CD8-positive, alpha-beta memory T cell (primary cell): ENCODE measurements around the gene USH2A. TPM values are rescaled to one million over a fixed set of nuclear protein-coding genes. Genes with fewer than 3 reads are reported as not detected.

Experiments used
- CTCF ChIA-PET: fragments of 350-600 bp; sonication (Branson Sonifier 250); formaldehyde crosslinking; loops from one replicate; lab custom pipeline; 2021; ENCODE audit warnings: antibody characterized with exemption; lab: Charles Lee
- POLR2A ChIA-PET: fragments of 350-600 bp; sonication (Branson Sonifier 250); formaldehyde crosslinking; loops from one replicate; lab custom pipeline; 2021; ENCODE audit warnings: antibody characterized with exemption; lab: Charles Lee
- DNase-seq, 5 donors: peaks; one replicate each; pipeline versions ENCODE4 v3.0.0 to v3.0.0-alpha.2; 2020 to 2022; ENCODE audit warnings: mixed read lengths in 1 of 5
- H3K27ac ChIP-seq: one replicate; pipeline ENCODE4 v1.7.0; 2013; ENCODE audit warnings: low read depth, mild to moderate bottlenecking, low read length, moderate library complexity
- H3K27me3 ChIP-seq: 2 replicates; pipeline ENCODE4 v1.7.0; 2013; ENCODE audit warnings: low read length, mild to moderate bottlenecking; ENCODE audit not compliant: insufficient read depth, poor library complexity, severe bottlenecking
- H3K36me3 ChIP-seq: 2 replicates; pipeline ENCODE4 v1.7.0; 2013; ENCODE audit warnings: mild to moderate bottlenecking, low read length, moderate library complexity; ENCODE audit not compliant: insufficient read depth
- H3K4me1 ChIP-seq: 2 replicates; pipeline ENCODE4 v1.7.0; 2013; ENCODE audit warnings: mild to moderate bottlenecking, low read length, moderate library complexity; ENCODE audit not compliant: insufficient read depth
- H3K4me3 ChIP-seq: 2 replicates; pipeline ENCODE4 v1.7.0; 2013; ENCODE audit warnings: mild to moderate bottlenecking, low read length
- H3K9me3 ChIP-seq: 2 replicates; pipeline ENCODE4 v1.7.0; 2013; ENCODE audit warnings: mild to moderate bottlenecking, low read length
- H3K27ac Mint-ChIP-seq, 8 donors: one replicate each; pipeline ENCODE4 v1.8.0; 2020 to 2021; ENCODE audit warnings: mixed read lengths in 8 of 8, mild to moderate bottlenecking in 6 of 8, inconsistent platforms in 3 of 8, moderate library complexity in 3 of 8
- H3K27me3 Mint-ChIP-seq, 2 donors: one replicate each; pipeline ENCODE4 v1.8.0; 2020 to 2021; ENCODE audit warnings: mixed read lengths in 2 of 2, mild to moderate bottlenecking in 1 of 2, moderate library complexity in 1 of 2
- H3K36me3 Mint-ChIP-seq, 3 donors: one replicate each; pipeline ENCODE4 v1.8.0; 2020 to 2021; ENCODE audit warnings: mixed read lengths in 3 of 3, inconsistent platforms in 1 of 3, mild to moderate bottlenecking in 1 of 3
- H3K4me1 Mint-ChIP-seq, 3 donors: one replicate each; pipeline ENCODE4 v1.8.0; 2020 to 2021; ENCODE audit warnings: mixed read lengths in 3 of 3, inconsistent platforms in 1 of 3, mild to moderate bottlenecking in 1 of 3
- H3K4me3 Mint-ChIP-seq, 7 donors: one replicate each; pipeline ENCODE4 v1.8.0; 2020 to 2021; ENCODE audit warnings: mixed read lengths in 7 of 7, mild to moderate bottlenecking in 6 of 7, moderate library complexity in 4 of 7, inconsistent platforms in 2 of 7
- H3K9me3 Mint-ChIP-seq, 5 donors: one replicate each; pipeline ENCODE4 v1.8.0; 2020 to 2022; ENCODE audit warnings: mixed read lengths in 5 of 5, mild to moderate bottlenecking in 3 of 5, moderate library complexity in 2 of 5, inconsistent platforms in 1 of 5
- polyA plus RNA-seq: library from polyadenylated mRNA; unstranded; fragments of 300-500 nt; fragmentation: Illumina TruSeq; gene quantifications from one replicate; pipeline ENCODE4 v1.2.3, GENCODE V29; 2021
- total RNA-seq, 2 experiments: library from RNA; stranded (reverse); gene quantifications; one replicate each; pipeline ENCODE4 v1.2.3, GENCODE V29; 2021

Gene USH2A
- total and polyA plus RNA-seq, 3 experiments from 2014 or later = not detected

GRCh38 chr1:216095400-216095799 is 327.8 kb downstream of the USH2A start:
- Mint-ChIP-seq H3K36me3 (no peaks in the 10 kb centered on the region), H3K4me1 (no peaks in the 10 kb centered on the region), H3K27ac (no peak overlapping the region), H3K4me3 (no peak overlapping the region), H3K27me3 (no peaks in the 10 kb centered on the region), H3K9me3 (peaks cover 0 to 31% (median 16%) of the 10 kb centered on the region in 5 donors)
- ChIA-PET POLR2A (no interaction called here), CTCF (no interaction called here)
- H3K4me3 ChIP-seq = no peak overlapping the region
- H3K36me3 ChIP-seq = no peaks in the 10 kb centered on the region
- H3K9me3 ChIP-seq = no peaks in the 10 kb centered on the region
- no peak for DNase-seq
- no peak overlapping the region for H3K27ac ChIP-seq
- H3K27me3 ChIP-seq = no peaks in the 10 kb centered on the region
- no peaks in the 10 kb centered on the region for H3K4me1 ChIP-seq

GRCh38 chr1:216090556-216090955 is 332.7 kb downstream of the USH2A start:
- CTCF ChIA-PET = no interaction called here
- no peaks in the 10 kb centered on the region for H3K9me3 ChIP-seq
- H3K4me3 Mint-ChIP-seq = no peak overlapping the region
- no peak overlapping the region for H3K27ac ChIP-seq
- H3K9me3 Mint-ChIP-seq = peaks cover 4 to 33% (median 5%) of the 10 kb centered on the region in 5 donors
- H3K4me3 ChIP-seq = no peak overlapping the region
- DNase-seq = no peak
- H3K4me1 Mint-ChIP-seq = no peaks in the 10 kb centered on the region
- H3K27ac Mint-ChIP-seq = no peak overlapping the region
- no peaks in the 10 kb centered on the region for H3K27me3 ChIP-seq
- no peaks in the 10 kb centered on the region for H3K4me1 ChIP-seq
- POLR2A ChIA-PET = no interaction called here
- no peaks in the 10 kb centered on the region for H3K36me3 ChIP-seq
- H3K27me3 Mint-ChIP-seq = no peaks in the 10 kb centered on the region
- no peaks in the 10 kb centered on the region for H3K36me3 Mint-ChIP-seq

DNA sequence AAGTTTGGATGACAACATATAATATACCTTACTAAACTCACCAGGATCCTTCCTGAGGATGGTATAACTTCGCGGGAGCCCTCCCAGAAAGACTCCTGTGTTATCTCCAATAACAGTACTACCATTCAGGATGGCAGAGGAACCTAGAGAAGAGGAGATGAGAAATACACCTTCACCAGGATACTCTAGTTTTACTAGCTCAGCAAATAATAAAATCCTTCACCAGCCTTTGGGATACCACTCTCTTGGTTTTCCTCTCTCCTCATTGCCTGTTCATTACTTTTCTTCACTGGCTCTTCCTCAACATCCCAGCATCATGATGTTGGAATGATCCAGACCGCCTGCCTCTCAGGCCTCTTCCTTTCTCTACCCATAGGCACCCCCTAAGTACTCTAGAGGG is 336.6 kb downstream of the USH2A start:
- H3K27ac Mint-ChIP-seq = no peak overlapping the region
- Histone ChIP-seq H3K4me1 (no peaks in the 10 kb centered on the region), H3K27me3 (no peaks in the 10 kb centered on the region), H3K9me3 (no peaks in the 10 kb centered on the region), H3K4me3 (no peak overlapping the region), H3K36me3 (no peaks in the 10 kb centered on the region), H3K27ac (no peak overlapping the region)
- no peaks in the 10 kb centered on the region for H3K36me3 Mint-ChIP-seq
- no peak for DNase-seq
- no peaks in the 10 kb centered on the region for H3K4me1 Mint-ChIP-seq
- ChIA-PET POLR2A (no interaction called here), CTCF (no interaction called here)
- H3K4me3 Mint-ChIP-seq = no peak overlapping the region
- H3K9me3 Mint-ChIP-seq = peaks cover 2 to 28% (median 7%) of the 10 kb centered on the region in 5 donors
- no peaks in the 10 kb centered on the region for H3K27me3 Mint-ChIP-seq

DNA sequence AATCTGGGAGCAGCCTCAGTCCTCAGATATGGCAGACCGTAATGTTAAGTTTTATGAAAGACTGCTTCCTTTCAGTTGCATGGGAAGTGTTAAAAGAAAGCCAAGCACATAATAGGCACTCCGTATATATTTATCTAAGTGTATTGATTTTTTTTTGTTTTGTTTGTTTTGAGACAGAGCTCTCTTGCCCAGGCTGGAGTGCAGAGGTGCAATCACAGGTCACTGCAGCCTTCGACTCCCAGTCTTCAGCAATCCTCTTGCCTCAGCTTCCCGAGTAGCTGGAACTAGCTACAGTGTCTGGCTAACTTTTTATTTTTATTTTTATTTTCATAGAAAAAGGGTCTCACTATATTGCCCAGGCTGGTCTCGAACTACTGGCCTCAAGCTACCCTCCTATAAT is 341.8 kb downstream of the USH2A start:
- Histone ChIP-seq H3K4me1 (no peaks in the 10 kb centered on the region), H3K36me3 (no peaks in the 10 kb centered on the region), H3K27me3 (no peaks in the 10 kb centered on the region), H3K4me3 (no peak overlapping the region), H3K9me3 (no peaks in the 10 kb centered on the region), H3K27ac (no peak overlapping the region)
- Mint-ChIP-seq H3K27me3 (no peaks in the 10 kb centered on the region), H3K4me1 (no peaks in the 10 kb centered on the region), H3K36me3 (no peaks in the 10 kb centered on the region), H3K4me3 (no peak overlapping the region), H3K27ac (no peak overlapping the region), H3K9me3 (peaks cover 1 to 34% (median 8%) of the 10 kb centered on the region in 5 donors)
- ChIA-PET CTCF (no interaction called here), POLR2A (no interaction called here)
- DNase-seq = no peak

GRCh38 chr1:216076751-216077150 is 346.5 kb downstream of the USH2A start:
- H3K9me3 ChIP-seq = no peaks in the 10 kb centered on the region
- H3K4me1 ChIP-seq = no peaks in the 10 kb centered on the region
- POLR2A ChIA-PET = no interaction called here
- no peak overlapping the region for H3K4me3 Mint-ChIP-seq
- DNase-seq = no peak
- CTCF ChIA-PET = no interaction called here
- no peaks in the 10 kb centered on the region for H3K36me3 ChIP-seq
- H3K27ac ChIP-seq = no peak overlapping the region
- H3K9me3 Mint-ChIP-seq = peaks cover 3 to 50% (median 9%) of the 10 kb centered on the region in 5 donors
- no peaks in the 10 kb centered on the region for H3K4me1 Mint-ChIP-seq
- no peaks in the 10 kb centered on the region for H3K27me3 ChIP-seq
- no peaks in the 10 kb centered on the region for H3K27me3 Mint-ChIP-seq
- no peaks in the 10 kb centered on the region for H3K36me3 Mint-ChIP-seq
- no peak overlapping the region for H3K4me3 ChIP-seq
- no peak overlapping the region for H3K27ac Mint-ChIP-seq

GRCh38 chr1:216075339-216075738 is 347.9 kb downstream of the USH2A start:
- no peak overlapping the region for H3K27ac Mint-ChIP-seq
- Histone ChIP-seq H3K36me3 (no peaks in the 10 kb centered on the region), H3K27me3 (no peaks in the 10 kb centered on the region), H3K27ac (no peak overlapping the region), H3K4me3 (no peak overlapping the region), H3K4me1 (no peaks in the 10 kb centered on the region), H3K9me3 (no peaks in the 10 kb centered on the region)
- no peak for DNase-seq
- H3K9me3 Mint-ChIP-seq = peaks cover 3 to 52% (median 9%) of the 10 kb centered on the region in 5 donors
- POLR2A ChIA-PET = no interaction called here
- no peak overlapping the region for H3K4me3 Mint-ChIP-seq
- no peaks in the 10 kb centered on the region for H3K36me3 Mint-ChIP-seq
- CTCF ChIA-PET = no interaction called here
- no peaks in the 10 kb centered on the region for H3K4me1 Mint-ChIP-seq
- H3K27me3 Mint-ChIP-seq = no peaks in the 10 kb centered on the region

DNA sequence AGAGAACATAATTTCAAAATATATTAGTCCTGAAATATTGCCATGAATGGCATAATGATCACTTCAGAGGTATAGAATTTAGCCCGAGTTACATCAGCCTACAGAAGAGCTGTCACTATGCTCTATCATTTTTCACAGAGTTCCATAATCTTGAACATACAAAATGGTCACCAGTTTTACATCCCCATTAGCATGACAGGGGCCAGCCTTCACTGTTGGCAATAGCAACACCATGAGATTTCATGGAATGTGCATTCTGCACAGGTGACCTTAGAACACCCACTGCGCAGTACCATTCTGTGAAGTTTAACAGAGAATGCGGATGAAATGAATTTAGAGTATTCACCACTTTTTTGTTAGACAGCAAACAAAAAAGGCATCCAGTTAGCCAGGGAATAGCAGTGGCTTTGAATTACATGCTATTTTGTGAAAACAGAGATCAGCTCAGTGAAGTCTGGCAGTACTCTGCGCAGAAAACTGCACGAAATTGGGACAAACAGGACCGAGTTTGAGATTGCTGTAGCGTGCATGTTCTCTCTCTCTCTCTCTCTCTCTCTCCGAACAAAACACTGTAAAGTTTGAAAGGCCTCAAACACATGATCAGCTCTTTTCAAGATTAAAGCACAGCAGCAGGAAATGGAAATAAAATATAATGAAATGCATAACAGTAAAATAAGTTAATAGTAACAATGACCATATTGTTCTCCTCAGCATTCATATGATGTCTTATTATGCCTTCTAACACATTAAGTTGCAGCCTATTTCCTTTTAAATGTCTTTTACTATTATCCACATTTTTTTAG is 349.3 kb downstream of the USH2A start:
- ChIA-PET POLR2A (no interaction called here), CTCF (no interaction called here)
- H3K36me3 Mint-ChIP-seq = no peaks in the 10 kb centered on the region
- H3K4me1 Mint-ChIP-seq = no peaks in the 10 kb centered on the region
- Histone ChIP-seq H3K27me3 (no peaks in the 10 kb centered on the region), H3K36me3 (no peaks in the 10 kb centered on the region), H3K4me1 (no peaks in the 10 kb centered on the region), H3K9me3 (no peaks in the 10 kb centered on the region), H3K27ac (no peak overlapping the region), H3K4me3 (no peak overlapping the region)
- no peak overlapping the region for H3K4me3 Mint-ChIP-seq
- peaks cover 0 to 39% (median 7%) of the 10 kb centered on the region in 5 donors for H3K9me3 Mint-ChIP-seq
- no peaks in the 10 kb centered on the region for H3K27me3 Mint-ChIP-seq
- no peak for DNase-seq
- H3K27ac Mint-ChIP-seq = no peak overlapping the region

- H3K4me3 ChIP-seq = no peak overlapping the region
- Mint-ChIP-seq H3K4me1 (no peaks in the 10 kb centered on the region), H3K36me3 (peaks cover 0 to 3% (median 0%) of the 10 kb centered on the region in 3 donors), H3K4me3 (no peak overlapping the region), H3K9me3 (peaks cover 2 to 41% (median 19%) of the 10 kb centered on the region in 5 donors), H3K27me3 (no peaks in the 10 kb centered on the region), H3K27ac (no peak overlapping the region)
- no peaks in the 10 kb centered on the region for H3K4me1 ChIP-seq
- H3K9me3 ChIP-seq = no peaks in the 10 kb centered on the region
- CTCF ChIA-PET = no interaction called here
- DNase-seq = no peak
- H3K27ac ChIP-seq = no peak overlapping the region
- POLR2A ChIA-PET = no interaction called here
- no peaks in the 10 kb centered on the region for H3K27me3 ChIP-seq
- no peaks in the 10 kb centered on the region for H3K36me3 ChIP-seq
Observed at GRCh38 chr1:216071262-216071661, 352.0 kb downstream of the USH2A start.
